HG02870 (cell line): Measurements from ENCODE around the gene KRTAP10-10.
"Not testable (repeated sequence)": the region's sequence is repeated elsewhere in the genome, so short reads cannot be mapped to it uniquely, and the experiment has no call there.

Experiments used
- ATAC-seq: cut with Tn5 transposase; IDR thresholded peaks from one replicate; pipeline ENCODE4 v1.9.1; 2021; ENCODE audit warnings: mild to moderate bottlenecking, moderate library complexity; ENCODE audit not compliant: unreplicated experiment

The KRTAP10-10 gene

GRCh38 chr21:44649521-44650100, 12.5 kb downstream of the KRTAP10-10 start:
- ATAC-seq, result no peak

- ATAC-seq, result no peak
Measured at GRCh38 chr21:44650265-44650972, 13.3 kb downstream of the KRTAP10-10 start.

- ATAC-seq, result no peak
Measured at GRCh38 chr21:44650973-44651675, 14.0 kb downstream of the KRTAP10-10 start.

- ATAC-seq, result no peak
Measured at GRCh38 chr21:44653123-44653522, 16.0 kb downstream of the KRTAP10-10 start.

GRCh38 chr21:44653656-44654575, 16.8 kb downstream of the KRTAP10-10 start:
- ATAC-seq, result no peak

GRCh38 chr21:44654576-44655175, 17.5 kb downstream of the KRTAP10-10 start, which contains the start of gene KRTAP12-4:
Gene KRTAP12-4, minus strand, starts transcription at chr21:44654659. Its CDS starts 45 bp downstream, at chr21:44654614.
- ATAC-seq, result no peak

- ATAC-seq, result no peak
Measured at GRCh38 chr21:44656868-44657267, 19.7 kb downstream of the KRTAP10-10 start.

- no peak for ATAC-seq
Measured at GRCh38 chr21:44657635-44658540, 20.7 kb downstream of the KRTAP10-10 start, which contains the start of gene KRTAP12-3. Gene KRTAP12-3, plus strand, starts transcription at chr21:44657932. Its CDS starts 48 bp downstream, at chr21:44657980.

- no peak for ATAC-seq
Measured at GRCh38 chr21:44658541-44658910, 21.4 kb downstream of the KRTAP10-10 start.

GRCh38 chr21:44658913-44659595, 21.9 kb downstream of the KRTAP10-10 start:
- ATAC-seq, result no peak

GRCh38 chr21:44661567-44661966, 24.4 kb downstream of the KRTAP10-10 start:
- not testable (repeated sequence) for ATAC-seq

- ATAC-seq, result no peak
Measured at GRCh38 chr21:44664691-44665090, 27.5 kb downstream of the KRTAP10-10 start.

GRCh38 chr21:44666401-44667320, 29.5 kb downstream of the KRTAP10-10 start, which contains the start of gene KRTAP12-2:
Gene KRTAP12-2, minus strand, starts transcription at chr21:44666927. Its CDS starts 41 bp downstream, at chr21:44666886.
- no peak for ATAC-seq

- ATAC-seq, result no peak
Measured at GRCh38 chr21:44667612-44668011, 30.5 kb downstream of the KRTAP10-10 start.

- no peak for ATAC-seq
Measured at GRCh38 chr21:44670642-44671432, 33.7 kb downstream of the KRTAP10-10 start.

GRCh38 chr21:44671911-44672310, 34.8 kb downstream of the KRTAP10-10 start:
- ATAC-seq, result no peak

- no peak for ATAC-seq
Measured at GRCh38 chr21:44677881-44678280, 40.7 kb downstream of the KRTAP10-10 start.
